Left lobe of liver (tissue), 2 donors: ENCODE data around the gene NEK9. TPM values are rescaled to one million over a fixed set of nuclear protein-coding genes. Genes with fewer than 3 reads are reported as not detected.
"Not testable (repeated sequence)": the region's sequence is repeated elsewhere in the genome, so short reads cannot be mapped to it uniquely, and the experiment has no call there.

Source experiments
- ATAC-seq: fragments of 200-7000 bp; cut with Tn5 transposase; one replicate; pipeline ENCODE4 v1.9.1; 2020; ENCODE audit warnings: mild to moderate bottlenecking, moderate library complexity
- DNase-seq: peaks from one replicate; pipeline ENCODE4 v3.0.0-alpha.2; 2020; ENCODE audit warnings: low spot score
- total RNA-seq: library from RNA; stranded (reverse); gene quantifications from one replicate; pipeline ENCODE4 v1.2.1, GENCODE V29; 2021
- donor health status: DM: no; HTN: no; CAD: no; lungs with moderate emphysema.
- donor health status: DM: no; HTN: yes; CAD: no.

The NEK9 gene
- total RNA-seq, 1 donor from 2014 or later = 50.1 TPM

GRCh38 chr14:75069121-75069810 is 57.6 kb downstream of the NEK9 start, which contains the start of gene ZC2HC1C:
Gene ZC2HC1C (plus strand): TSS chr14:75069641. CDS start chr14:75070574, 933 bp downstream.
- DNase-seq = peak; percentile 98
- peak; percentile 88 for ATAC-seq

- ATAC-seq (no peak), DNase-seq (no peak)
Measured at GRCh38 chr14:75068294-75069120, 58.3 kb downstream of the NEK9 start.

GRCh38 chr14:75067765-75068164 is 59.1 kb downstream of the NEK9 start:
- ATAC-seq, DNase-seq: not testable (repeated sequence)

- ATAC-seq (no peak), DNase-seq (no peak)
Measured at GRCh38 chr14:75067212-75067611, 59.6 kb downstream of the NEK9 start.

- ATAC-seq (no peak), DNase-seq (no peak)
Measured at GRCh38 chr14:75066691-75067090, 60.2 kb downstream of the NEK9 start.

GRCh38 chr14:75064205-75064567 is 62.7 kb downstream of the NEK9 start:
- DNase-seq (no peak), ATAC-seq (no peak)

- DNase-seq (peak; percentile 95), ATAC-seq (peak; percentile 99)
Measured at GRCh38 chr14:75063491-75064204, 63.2 kb downstream of the NEK9 start, which contains the start of gene ACYP1. Gene ACYP1 (minus strand): TSS chr14:75064024. CDS start chr14:75063553, 471 bp downstream.

GRCh38 chr14:75063013-75063412 is 63.8 kb downstream of the NEK9 start:
- no peak for DNase-seq
- ATAC-seq = no peak

GRCh38 chr14:75060420-75060819 is 66.4 kb downstream of the NEK9 start:
- no peak for ATAC-seq

GRCh38 chr14:75059642-75060041 is 67.2 kb downstream of the NEK9 start:
- DNase-seq (no peak), ATAC-seq (no peak)

More at GRCh38 chr14:75060420-75060819, 66.4 kb downstream of the NEK9 start:
- DNase-seq = no peak

- ATAC-seq = no peak
- no peak for DNase-seq
Measured at GRCh38 chr14:75054421-75054820, 72.4 kb downstream of the NEK9 start.

GRCh38 chr14:75053396-75054291 is 73.2 kb downstream of the NEK9 start:
- ATAC-seq (no peak), DNase-seq (no peak)

- DNase-seq (no peak), ATAC-seq (no peak)
Measured at GRCh38 chr14:75051556-75051899, 75.3 kb downstream of the NEK9 start.

GRCh38 chr14:75050852-75051555 is 75.8 kb downstream of the NEK9 start, which contains the start of gene MLH3:
Gene MLH3 (minus strand): TSS chr14:75051467. CDS start chr14:75049655, 1,812 bp downstream.
- ATAC-seq = peak; percentile 94
- DNase-seq = peak; percentile 92

GRCh38 chr14:75049731-75050201 is 77.1 kb downstream of the NEK9 start:
- no peak for ATAC-seq

GRCh38 chr14:75049136-75049535 is 77.7 kb downstream of the NEK9 start:
- DNase-seq (no peak), ATAC-seq (no peak)

More at GRCh38 chr14:75049731-75050201, 77.1 kb downstream of the NEK9 start:
- no peak for DNase-seq

- DNase-seq = no peak
- ATAC-seq = no peak
Measured at GRCh38 chr14:75048101-75048500, 78.7 kb downstream of the NEK9 start.

GRCh38 chr14:75047506-75047905 is 79.3 kb downstream of the NEK9 start:
- DNase-seq (no peak), ATAC-seq (no peak)

GRCh38 chr14:75046899-75047298 is 79.9 kb downstream of the NEK9 start:
- no peak for DNase-seq
- no peak for ATAC-seq
